Calu3 (cell line): ENCODE results near the gene FOSL1. TPM values are rescaled to one million over a fixed set of nuclear protein-coding genes. Genes with fewer than 3 reads are reported as not detected.
"Not testable (repeated sequence)": the region's sequence is repeated elsewhere in the genome, so short reads cannot be mapped to it uniquely, and the experiment has no call there.

Source experiments
- BruUV-seq: library from RNA; stranded (reverse); fragments of 400-500 nt; replicated peaks from 2 replicates; lab custom pipeline; 2021; lab: Mats Ljungman, UMichigan
- CTCF ChIA-PET: fragments of 300-600 bp; sonication (Branson Sonifier 250); formaldehyde crosslinking; loops from one replicate; lab custom pipeline; 2022; ENCODE audit warnings: antibody characterized with exemption; lab: Charles Lee
- DNase-seq: peaks from one replicate; pipeline ENCODE4 v3.0.0; 2022
- H3K27ac Mint-ChIP-seq: one replicate; pipeline ENCODE4 v1.8.0; 2022; ENCODE audit warnings: mixed read lengths; ENCODE audit not compliant: unreplicated experiment
- H3K27me3 Mint-ChIP-seq: one replicate; pipeline ENCODE4 v1.8.0; 2022; ENCODE audit warnings: mixed read lengths; ENCODE audit not compliant: unreplicated experiment
- H3K36me3 Mint-ChIP-seq: one replicate; pipeline ENCODE4 v1.8.0; 2022; ENCODE audit warnings: mild to moderate bottlenecking, moderate library complexity, mixed read lengths; ENCODE audit not compliant: insufficient read depth, unreplicated experiment
- H3K4me1 Mint-ChIP-seq: one replicate; pipeline ENCODE4 v1.8.0; 2022; ENCODE audit warnings: mild to moderate bottlenecking, low read depth, mixed read lengths; ENCODE audit not compliant: unreplicated experiment
- H3K4me3 Mint-ChIP-seq: one replicate; pipeline ENCODE4 v1.8.0; 2022; ENCODE audit warnings: mild to moderate bottlenecking, low read depth, moderate library complexity, mixed read lengths; ENCODE audit not compliant: unreplicated experiment
- H3K9me3 Mint-ChIP-seq: one replicate; pipeline ENCODE4 v1.8.0; 2022; ENCODE audit warnings: low read depth, mixed read lengths; ENCODE audit not compliant: unreplicated experiment
- CTCF ChIP-seq: fragments of 200-600 bp; IDR thresholded peaks from one replicate; pipeline ENCODE4 v1.8.0; 2022; ENCODE audit warnings: antibody characterized with exemption; ENCODE audit not compliant: unreplicated experiment
- intact Hi-C: fragments of 100-400 bp; cut with micrococcal nuclease; formaldehyde crosslinking; loops from one replicate; pipeline ENCODE4 v1.10.0; 2022; ENCODE audit not compliant: unreplicated experiment
- total RNA-seq: library from RNA; stranded (reverse); gene quantifications from 2 replicates; pipeline ENCODE4 v1.2.3, GENCODE V29; 2022

The FOSL1 gene
- total RNA-seq, 1 experiment from 2014 or later = 76.1 TPM

- H3K36me3 Mint-ChIP-seq = peaks cover 73% of the 10 kb centered on the region
- intact Hi-C loops = no loop called here
- DNase-seq = no peak
- H3K27me3 Mint-ChIP-seq = no peaks in the 10 kb centered on the region
- no peaks in the 10 kb centered on the region for H3K9me3 Mint-ChIP-seq
- CTCF ChIA-PET = interaction anchor here (2.3 kb wide), 1 partner anchor 10 kb away, joined by 6 read pairs; the partner anchor contains the start of gene MUS81
- BruUV-seq = no TSS peak
- TF ChIP-seq CTCF = no peak
- H3K4me1 Mint-ChIP-seq = peaks cover 15% of the 10 kb centered on the region
- H3K4me3 Mint-ChIP-seq = no peak overlapping the region
- no peak overlapping the region for H3K27ac Mint-ChIP-seq
These were observed 50.4 kb downstream of the FOSL1 start for GRCh38 chr11:65849771-65850216.

DNA sequence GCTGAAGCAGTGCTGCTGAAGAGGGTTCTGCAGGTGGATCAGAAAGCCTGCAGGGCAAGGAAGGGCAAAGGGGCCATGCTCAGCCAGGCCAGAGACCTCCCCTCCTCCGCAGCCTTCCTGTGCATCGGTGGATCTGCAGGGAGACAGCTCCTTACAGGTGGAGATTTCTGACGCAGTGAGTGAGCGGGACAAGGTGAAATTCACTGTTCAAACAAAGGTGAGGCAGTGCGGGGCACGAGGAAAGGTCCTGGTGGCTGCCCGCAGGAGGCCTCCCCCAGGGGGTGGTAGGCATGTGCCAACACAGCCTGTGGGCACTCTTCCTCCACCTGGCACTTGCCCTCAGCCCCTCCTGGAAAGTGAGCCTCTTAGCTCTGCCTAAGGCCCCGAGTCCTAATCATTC is 50.8 kb downstream of the FOSL1 start:
- CTCF ChIA-PET = interaction anchor here (2.3 kb wide), 1 partner anchor 10 kb away, joined by 6 read pairs; the partner anchor contains the start of gene MUS81
- Mint-ChIP-seq H3K36me3 (peaks cover 69% of the 10 kb centered on the region), H3K4me1 (peaks cover 11% of the 10 kb centered on the region), H3K9me3 (no peaks in the 10 kb centered on the region), H3K27me3 (no peaks in the 10 kb centered on the region), H3K27ac (no peak overlapping the region), H3K4me3 (no peak overlapping the region)
- no peak for DNase-seq
- intact Hi-C loops = no loop called here
- BruUV-seq = no TSS peak
- TF ChIP-seq CTCF = no peak

DNA sequence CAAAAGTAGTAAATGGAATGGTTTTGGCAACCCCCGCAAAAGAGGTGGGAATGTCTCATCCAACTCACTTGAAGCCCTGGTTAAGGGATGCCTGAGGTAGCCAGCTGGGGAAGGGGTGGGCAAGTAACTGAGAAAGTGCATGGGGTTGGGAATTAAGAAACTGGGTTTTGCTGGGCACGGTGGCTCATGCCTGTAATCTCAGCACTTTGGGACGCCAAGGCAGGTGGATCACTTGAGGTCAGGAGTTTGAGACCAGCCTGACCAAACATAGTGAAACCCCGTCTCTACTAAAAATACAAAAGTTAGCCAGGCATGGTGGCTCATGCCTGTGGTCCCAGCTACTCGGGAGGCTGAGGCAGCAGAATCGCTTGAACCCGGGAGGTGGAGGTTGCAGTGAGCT is 51.5 kb downstream of the FOSL1 start:
- H3K27me3 Mint-ChIP-seq, BruUV-seq, H3K9me3 Mint-ChIP-seq, H3K4me1 Mint-ChIP-seq, H3K27ac Mint-ChIP-seq, DNase-seq, H3K4me3 Mint-ChIP-seq, intact Hi-C loops: not testable (repeated sequence)
- CTCF ChIA-PET = interaction anchor here (1.6 to 2.3 kb wide), 2 partner anchors 11 to 36 kb away, joined by 3 to 6 read pairs; partner anchors contain the start of gene MUS81
- peaks cover 62% of the 10 kb centered on the region for H3K36me3 Mint-ChIP-seq

DNA sequence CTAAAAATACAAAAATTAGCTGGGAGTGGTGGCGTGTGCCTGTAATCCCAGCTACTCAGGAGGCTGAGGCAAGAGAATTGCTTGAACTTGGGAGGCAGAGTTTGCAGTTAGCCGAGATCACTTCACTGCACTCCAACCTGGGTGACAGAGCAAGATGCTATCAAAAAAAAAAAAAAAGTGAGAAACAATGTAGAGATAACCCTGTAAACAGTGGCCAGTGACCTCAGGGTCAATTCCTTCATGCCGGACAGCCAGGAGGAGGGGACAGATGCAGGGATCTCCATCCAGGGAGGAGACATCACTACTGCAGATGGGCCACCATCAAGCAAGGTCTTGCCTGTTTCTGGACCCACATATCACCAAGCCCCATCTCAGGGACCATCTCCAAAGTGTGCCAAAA is 52.4 kb downstream of the FOSL1 start:
- Mint-ChIP-seq H3K4me3 (no peak overlapping the region), H3K36me3 (peaks cover 53% of the 10 kb centered on the region), H3K27ac (no peak overlapping the region), H3K9me3 (no peaks in the 10 kb centered on the region), H3K27me3 (no peaks in the 10 kb centered on the region), H3K4me1 (no peaks in the 10 kb centered on the region)
- DNase-seq = no peak
- intact Hi-C loops = no loop called here
- CTCF ChIA-PET = interaction anchor here (1.6 to 2.3 kb wide), 3 partner anchors 12 to 37 kb away, joined by 3 to 6 read pairs (median 3); partner anchors contain the start of gene MUS81
- no TSS peak for BruUV-seq
- no peak for TF ChIP-seq CTCF

DNA sequence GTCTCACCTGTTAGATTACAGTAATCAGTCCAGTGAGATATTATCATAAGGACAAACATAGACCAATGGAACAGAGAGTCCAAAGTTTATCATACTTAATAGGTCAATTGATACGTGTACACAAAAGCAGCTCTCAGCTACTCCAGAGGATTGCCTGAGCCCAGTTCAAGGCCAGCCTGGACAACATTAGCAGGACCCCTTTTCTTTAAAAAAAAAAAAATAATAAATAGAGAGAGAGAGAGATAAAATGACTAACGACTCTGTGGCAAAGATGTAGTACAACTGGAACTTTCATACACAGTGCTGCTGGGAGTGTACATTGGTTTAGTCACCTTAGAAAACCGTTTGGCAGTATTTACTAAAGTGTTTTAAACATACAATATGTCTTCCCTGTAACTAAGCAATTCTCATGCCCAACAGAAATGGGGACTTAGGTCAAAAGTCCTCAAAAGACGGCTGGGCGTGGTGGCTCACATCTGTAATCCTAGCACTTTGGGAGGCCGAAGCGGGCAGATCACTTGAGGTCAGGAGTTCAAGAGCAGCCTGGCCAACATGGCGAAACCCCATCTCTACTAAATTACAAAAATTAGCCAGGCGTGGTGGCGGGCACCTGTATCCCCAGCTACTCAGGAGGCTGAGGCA is 55.8 kb downstream of the FOSL1 start:
- intact Hi-C loops = no loop called here
- no TSS peak for BruUV-seq
- Mint-ChIP-seq H3K9me3 (no peaks in the 10 kb centered on the region), H3K4me1 (no peaks in the 10 kb centered on the region), H3K27me3 (no peaks in the 10 kb centered on the region), H3K27ac (no peak overlapping the region), H3K4me3 (no peak overlapping the region), H3K36me3 (peaks cover 20% of the 10 kb centered on the region)
- TF ChIP-seq CTCF = no peak
- CTCF ChIA-PET = interaction anchor here (0.6 kb wide), 1 partner anchor 165 kb away, joined by 3 read pairs; no protein-coding TSS in a partner anchor
- no peak for DNase-seq
